Loucy (cell line): ENCODE results near the gene TESMIN.

Experiments
- H2AFZ ChIP-seq: fragments of 200-600 bp; sonication (generic); 2 replicates; pipeline ENCODE4 v1.6.0; 2016; ENCODE audit warnings: antibody characterized with exemption, mild to moderate bottlenecking, low read length, moderate library complexity
- H3F3A ChIP-seq: fragments of 200-600 bp; 2 replicates; pipeline ENCODE4 v1.6.0; 2016; ENCODE audit warnings: antibody characterized with exemption, low read depth, mild to moderate bottlenecking
- H3K27me3 ChIP-seq: fragments of 200-600 bp; sonication (generic); 2 replicates; pipeline ENCODE4 v1.6.1; 2014; ENCODE audit warnings: low read length, mild to moderate bottlenecking; ENCODE audit not compliant: insufficient read depth, poor library complexity, severe bottlenecking
- H3K36me3 ChIP-seq: fragments of 200-600 bp; sonication (generic); 2 replicates; pipeline ENCODE4 v1.6.1; 2016; ENCODE audit warnings: low read length; ENCODE audit not compliant: insufficient read depth
- H3K4me1 ChIP-seq: fragments of 200-600 bp; sonication (generic); 2 replicates; pipeline ENCODE4 v1.5.1; 2014; ENCODE audit warnings: low read length, mild to moderate bottlenecking; ENCODE audit not compliant: insufficient read depth, poor library complexity, severe bottlenecking
- H3K4me2 ChIP-seq: fragments of 200-600 bp; sonication (generic); 2 replicates; pipeline ENCODE4 v1.6.0; 2014; ENCODE audit warnings: antibody characterized with exemption, low read length, low read depth, mild to moderate bottlenecking; ENCODE audit not compliant: poor library complexity, severe bottlenecking
- H3K4me3 ChIP-seq: fragments of 200-600 bp; sonication (generic); 2 replicates; pipeline ENCODE4 v1.5.1; 2014; ENCODE audit warnings: low read length, mild to moderate bottlenecking, mixed read lengths; ENCODE audit not compliant: poor library complexity, severe bottlenecking
- H3K79me2 ChIP-seq: fragments of 200-600 bp; sonication (generic); 2 replicates; pipeline ENCODE4 v1.6.1; 2014; ENCODE audit warnings: low read length; ENCODE audit not compliant: insufficient read depth
- H3K9ac ChIP-seq: fragments of 200-600 bp; sonication (generic); 2 replicates; pipeline ENCODE4 v1.6.0; 2014; ENCODE audit warnings: mild to moderate bottlenecking, low read depth, low read length, moderate library complexity; ENCODE audit not compliant: poor library complexity, severe bottlenecking
- H3K9me2 ChIP-seq: fragments of 200-600 bp; sonication (generic); replicated peaks from 2 replicates; pipeline ENCODE4 v1.6.1; 2016; ENCODE audit warnings: low read depth, low read length, mixed read lengths
- H3K9me3 ChIP-seq: fragments of 200-600 bp; sonication (generic); 2 replicates; pipeline ENCODE4 v1.6.1; 2014; ENCODE audit warnings: mild to moderate bottlenecking, antibody characterized with exemption, low read length, low read depth; ENCODE audit not compliant: insufficient read depth
- H4K20me1 ChIP-seq: fragments of 200-600 bp; sonication (generic); 2 replicates; pipeline ENCODE4 v1.6.0; 2014; ENCODE audit warnings: antibody characterized with exemption, low read length, mild to moderate bottlenecking; ENCODE audit not compliant: insufficient read depth, poor library complexity, severe bottlenecking
- CTCF ChIP-seq: fragments of 200-600 bp; sonication (generic); conservative IDR thresholded peaks from 2 replicates; pipeline ENCODE4 v1.5.1; 2014; ENCODE audit warnings: mild to moderate bottlenecking, antibody characterized with exemption, low read length
- EZH2phosphoT487 ChIP-seq: fragments of 200-600 bp; IDR thresholded peaks from 2 replicates; pipeline ENCODE4 v1.6.1; 2018; ENCODE audit warnings: antibody characterized with exemption, mild to moderate bottlenecking, moderate library complexity, borderline replicate concordance

Gene TESMIN

GRCh38 chr11:68782711-68783110, 31.4 kb upstream of the TESMIN start:
- H3K36me3 ChIP-seq: peaks cover 81% of the 10 kb centered on the region
- TF ChIP-seq EZH2phosphoT487 (no peak), CTCF (no peak)
- H3K79me2 ChIP-seq: no peaks in the 10 kb centered on the region

GRCh38 chr11:68780829-68781228, 29.5 kb upstream of the TESMIN start:
- Histone ChIP-seq H3K27me3 (no peaks in the 10 kb centered on the region), H2AFZ (no peak overlapping the region), H3K9ac (no peak overlapping the region), H3K4me2 (no peak overlapping the region), H3K36me3 (peaks cover 87% of the 10 kb centered on the region), H3F3A (no peaks in the 10 kb centered on the region), H4K20me1 (no peaks in the 10 kb centered on the region), H3K4me3 (no peak overlapping the region), H3K4me1 (no peaks in the 10 kb centered on the region), H3K79me2 (no peaks in the 10 kb centered on the region), H3K9me2 (no peaks in the 10 kb centered on the region), H3K9me3 (no peaks in the 10 kb centered on the region)
- TF ChIP-seq EZH2phosphoT487 (no peak), CTCF (no peak)

More at GRCh38 chr11:68782711-68783110, 31.4 kb upstream of the TESMIN start:
- Histone ChIP-seq H3K4me2 (no peak overlapping the region), H3K9me3 (no peaks in the 10 kb centered on the region), H2AFZ (no peak overlapping the region), H3K27me3 (no peaks in the 10 kb centered on the region), H3K4me1 (no peaks in the 10 kb centered on the region), H3K9me2 (no peaks in the 10 kb centered on the region), H3K9ac (no peak overlapping the region), H4K20me1 (no peaks in the 10 kb centered on the region), H3K4me3 (no peak overlapping the region), H3F3A (no peaks in the 10 kb centered on the region)

- Histone ChIP-seq H3K9me3 (no peaks in the 10 kb centered on the region), H3K27me3 (no peaks in the 10 kb centered on the region), H4K20me1 (no peaks in the 10 kb centered on the region), H3K79me2 (no peaks in the 10 kb centered on the region), H3K4me1 (no peaks in the 10 kb centered on the region), H3K9me2 (no peaks in the 10 kb centered on the region), H3K4me2 (no peak overlapping the region), H3K9ac (no peak overlapping the region), H2AFZ (no peak overlapping the region), H3K36me3 (peaks cover 85% of the 10 kb centered on the region), H3F3A (no peaks in the 10 kb centered on the region), H3K4me3 (no peak overlapping the region)
- no peak for TF ChIP-seq EZH2phosphoT487
- no peak for TF ChIP-seq CTCF
Measured at GRCh38 chr11:68778205-68778604, 26.9 kb upstream of the TESMIN start.
